ENCODE measurements around the gene FOXA3.

DNA sequence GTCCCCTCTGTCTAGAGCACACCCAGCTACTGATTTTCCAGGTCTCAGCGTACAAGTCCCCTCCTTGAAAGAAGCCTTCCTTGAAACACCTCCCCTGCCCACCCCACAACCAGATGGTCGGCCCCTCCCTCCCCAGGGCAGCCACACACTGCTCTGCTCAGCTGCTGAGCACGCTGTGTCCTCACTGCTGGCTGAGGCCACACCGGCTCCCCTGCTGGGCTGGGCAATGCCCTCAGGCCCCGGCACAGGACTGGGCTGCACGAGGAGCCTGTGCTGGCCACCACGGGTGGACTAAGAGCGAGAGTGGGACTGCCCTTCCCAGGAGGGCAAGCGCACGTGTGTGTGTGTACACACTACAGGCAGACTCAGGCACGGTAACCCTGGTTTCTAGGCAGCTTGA lies 37.2 kb upstream of the FOXA3 start:
- TF ChIP-seq EZH2phosphoT487 (conservative IDR thresholded peaks at IDR 0.05; ENCODE audit: low read length), result no peak
- TF ChIP-seq CTCF (IDR thresholded peaks at IDR 0.05; ENCODE audit: insufficient read depth, low read length, poor library complexity, severe bottlenecking), result no peak
